K562 (cell line): ENCODE data around the gene ARAP1. TPM values are rescaled to one million over a fixed set of nuclear protein-coding genes. Genes with fewer than 3 reads are reported as not detected.

Source experiments
- BMI1 ChIP-seq: fragments of 150-350 bp; IDR thresholded peaks from 2 replicates; pipeline ENCODE4 v1.6.1; 2014; ENCODE audit warnings: low read length
- HIVEP1 ChIP-seq: fragments of 250-450 bp; sonication (Bioruptor Pico); IDR thresholded peaks from 2 replicates; pipeline ENCODE4 v1.4.0; 2020; ENCODE audit warnings: mild to moderate bottlenecking
- KDM2B ChIP-seq: fragments of 250-450 bp; sonication (Bioruptor Pico); IDR thresholded peaks from 2 replicates; pipeline ENCODE4 v1.8.0; 2021; ENCODE audit warnings: mild to moderate bottlenecking, moderate library complexity
- MXI1 ChIP-seq: IDR thresholded peaks from 2 replicates; pipeline ENCODE4 v1.6.1; 2011; ENCODE audit warnings: low read depth, mild to moderate bottlenecking, improper control_type of control experiment, low read length
- PHB2 ChIP-seq: fragments of 450-650 bp; IDR thresholded peaks from 2 replicates; pipeline ENCODE4 v1.6.1; 2017; ENCODE audit warnings: low read depth
- POLR2G ChIP-seq: fragments of 200-400 bp; formaldehyde crosslinking; IDR thresholded peaks from 2 replicates; pipeline ENCODE4 v1.6.1; 2017; ENCODE audit warnings: low read depth, mild to moderate bottlenecking, antibody characterized with exemption, low read length, moderate library complexity
- ZNF23 ChIP-seq: fragments of 250-450 bp; sonication (Bioruptor Pico); IDR thresholded peaks from 2 replicates; pipeline ENCODE4 v1.4.0; 2020; ENCODE audit warnings: mild to moderate bottlenecking
- ZNF274 ChIP-seq: IDR thresholded peaks from 2 replicates; pipeline ENCODE4 v1.6.1; 2011; ENCODE audit warnings: low read depth, mild to moderate bottlenecking, low read length, moderate library complexity, borderline replicate concordance
- ZNF57 ChIP-seq: fragments of 450-650 bp; formaldehyde crosslinking; IDR thresholded peaks from 2 replicates; pipeline ENCODE4 v1.4.0; 2020; ENCODE audit warnings: mild to moderate bottlenecking, moderate library complexity
- polyA plus RNA-seq, 8 experiments: library from polyadenylated mRNA; depleted of rRNA in 4 of 8; stranded (reverse) in 5 of 8; unstranded in 3 of 8; fragments of >200 nt; fragmentation: Nextera tagmentation in 2 of 8; fragmentation: Illumina TruSeq in 1 of 8; extraction: Ambion mirVana in 2 of 8; extraction: Trizol in 1 of 8; gene quantifications; 2 replicates each; pipeline versions ENCODE4 v1.2.1 to v1.2.3, GENCODE V29; 2011 to 2014; ENCODE audit warnings: inconsistent platforms in 1 of 8, missing spikeins in 1 of 8
- total RNA-seq, 7 experiments: library from RNA; depleted of rRNA in 6 of 7; stranded (reverse); fragments of >200 nt in 6 of 7; fragmentation: Illumina TruSeq in 2 of 7; extraction: Trizol in 2 of 7; gene quantifications; 2 replicates each; pipeline versions ENCODE4 v1.2.1 to v1.2.3, GENCODE V29; 2011 to 2021; ENCODE audit warnings: low replicate concordance in 1 of 7
- TF ChIP-seq, protein P1 (sequence below): fragments of 250-450 bp; sonication (Bioruptor Pico); IDR thresholded peaks from 2 replicates; pipeline ENCODE4 v1.4.0; 2020; ENCODE audit warnings: mild to moderate bottlenecking, moderate library complexity, borderline replicate concordance
- TF ChIP-seq, protein P2 (sequence below): fragments of 250-450 bp; sonication (Bioruptor Pico); IDR thresholded peaks from 2 replicates; pipeline ENCODE4 v1.9.0; 2021; ENCODE audit warnings: mild to moderate bottlenecking, inconsistent platforms

The ARAP1 gene
- total and polyA plus RNA-seq, 9 of the 15 experiments (the other 6 are each of a cell fraction or from before 2014, with no cell fraction given): 0.23 to 67.0 (median 24.6) TPM

DNA sequence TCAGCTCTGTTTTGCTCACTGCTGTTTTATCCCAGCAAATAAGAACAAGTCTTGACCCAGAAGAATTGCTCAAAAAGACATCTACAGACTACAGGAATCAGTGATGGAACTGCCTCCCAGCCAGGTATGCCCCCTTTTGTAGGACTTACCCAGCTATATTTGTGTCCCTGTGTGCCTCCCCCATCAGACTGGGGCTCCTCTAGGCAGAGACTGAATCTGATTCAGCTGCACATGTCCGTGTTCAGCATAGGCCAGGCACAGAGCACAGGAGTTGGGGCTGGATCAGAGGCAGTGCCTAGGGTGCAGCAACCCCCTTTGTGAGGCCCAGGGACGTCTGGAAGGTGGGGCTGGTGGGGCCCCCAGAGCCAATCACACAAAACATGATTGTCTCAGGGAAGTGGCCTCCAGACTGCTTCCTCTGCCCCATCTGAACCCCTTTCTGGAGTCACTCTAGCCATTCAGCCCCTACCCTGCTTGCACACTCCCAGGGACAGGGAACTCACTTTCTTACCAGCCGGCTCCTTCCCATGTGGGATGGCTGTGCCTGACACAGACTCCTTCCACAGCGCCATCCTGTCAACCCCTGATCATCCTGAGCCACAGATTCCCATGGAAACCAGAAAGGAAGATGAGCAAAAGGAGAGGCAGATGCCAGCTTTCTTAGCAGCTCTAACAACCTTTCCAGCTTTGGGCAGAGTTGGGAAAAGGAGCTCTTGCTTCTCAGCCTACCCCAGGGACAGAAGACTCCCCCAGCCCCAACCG lies 102.8 kb downstream of the ARAP1 start (continued):
- TF ChIP-seq, protein P1, sequence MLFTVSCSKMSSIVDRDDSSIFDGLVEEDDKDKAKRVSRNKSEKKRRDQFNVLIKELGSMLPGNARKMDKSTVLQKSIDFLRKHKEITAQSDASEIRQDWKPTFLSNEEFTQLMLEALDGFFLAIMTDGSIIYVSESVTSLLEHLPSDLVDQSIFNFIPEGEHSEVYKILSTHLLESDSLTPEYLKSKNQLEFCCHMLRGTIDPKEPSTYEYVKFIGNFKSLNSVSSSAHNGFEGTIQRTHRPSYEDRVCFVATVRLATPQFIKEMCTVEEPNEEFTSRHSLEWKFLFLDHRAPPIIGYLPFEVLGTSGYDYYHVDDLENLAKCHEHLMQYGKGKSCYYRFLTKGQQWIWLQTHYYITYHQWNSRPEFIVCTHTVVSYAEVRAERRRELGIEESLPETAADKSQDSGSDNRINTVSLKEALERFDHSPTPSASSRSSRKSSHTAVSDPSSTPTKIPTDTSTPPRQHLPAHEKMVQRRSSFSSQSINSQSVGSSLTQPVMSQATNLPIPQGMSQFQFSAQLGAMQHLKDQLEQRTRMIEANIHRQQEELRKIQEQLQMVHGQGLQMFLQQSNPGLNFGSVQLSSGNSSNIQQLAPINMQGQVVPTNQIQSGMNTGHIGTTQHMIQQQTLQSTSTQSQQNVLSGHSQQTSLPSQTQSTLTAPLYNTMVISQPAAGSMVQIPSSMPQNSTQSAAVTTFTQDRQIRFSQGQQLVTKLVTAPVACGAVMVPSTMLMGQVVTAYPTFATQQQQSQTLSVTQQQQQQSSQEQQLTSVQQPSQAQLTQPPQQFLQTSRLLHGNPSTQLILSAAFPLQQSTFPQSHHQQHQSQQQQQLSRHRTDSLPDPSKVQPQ (CRISPR knock-in tag): no peak
- TF ChIP-seq MXI1: no peak
- TF ChIP-seq PHB2: no peak
- no peak for TF ChIP-seq HIVEP1 (CRISPR knock-in tag)
- TF ChIP-seq KDM2B: no peak
- no peak for TF ChIP-seq ZNF23 (CRISPR knock-in tag)
- TF ChIP-seq ZNF274: no peak
- TF ChIP-seq POLR2G: no peak
- TF ChIP-seq BMI1: no peak
- no peak for TF ChIP-seq ZNF57 (CRISPR knock-in tag)
- TF ChIP-seq, protein P2, sequence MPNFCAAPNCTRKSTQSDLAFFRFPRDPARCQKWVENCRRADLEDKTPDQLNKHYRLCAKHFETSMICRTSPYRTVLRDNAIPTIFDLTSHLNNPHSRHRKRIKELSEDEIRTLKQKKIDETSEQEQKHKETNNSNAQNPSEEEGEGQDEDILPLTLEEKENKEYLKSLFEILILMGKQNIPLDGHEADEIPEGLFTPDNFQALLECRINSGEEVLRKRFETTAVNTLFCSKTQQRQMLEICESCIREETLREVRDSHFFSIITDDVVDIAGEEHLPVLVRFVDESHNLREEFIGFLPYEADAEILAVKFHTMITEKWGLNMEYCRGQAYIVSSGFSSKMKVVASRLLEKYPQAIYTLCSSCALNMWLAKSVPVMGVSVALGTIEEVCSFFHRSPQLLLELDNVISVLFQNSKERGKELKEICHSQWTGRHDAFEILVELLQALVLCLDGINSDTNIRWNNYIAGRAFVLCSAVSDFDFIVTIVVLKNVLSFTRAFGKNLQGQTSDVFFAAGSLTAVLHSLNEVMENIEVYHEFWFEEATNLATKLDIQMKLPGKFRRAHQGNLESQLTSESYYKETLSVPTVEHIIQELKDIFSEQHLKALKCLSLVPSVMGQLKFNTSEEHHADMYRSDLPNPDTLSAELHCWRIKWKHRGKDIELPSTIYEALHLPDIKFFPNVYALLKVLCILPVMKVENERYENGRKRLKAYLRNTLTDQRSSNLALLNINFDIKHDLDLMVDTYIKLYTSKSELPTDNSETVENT (CRISPR knock-in tag): no peak
